Mesenchymal stem cell (in vitro differentiated cells and primary cell): ENCODE data around the gene RAB40C.
A peak's percentile ranks its signal among the peaks of the same experiment; 100 is the strongest.
"Not testable (repeated sequence)": the region's sequence is repeated elsewhere in the genome, so short reads cannot be mapped to it uniquely, and the experiment has no call there.

ENCODE experiments used
- DNase-seq: peaks from one replicate; pipeline ENCODE4 v3.0.0-alpha.2; 2013
- H2AFZ ChIP-seq: one replicate; pipeline ENCODE4 v1.6.1; 2013; ENCODE audit warnings: low read depth, mild to moderate bottlenecking, control low read depth, inconsistent platforms, low read length, moderate library complexity
- H2AK5ac ChIP-seq: 2 replicates; pipeline ENCODE4 v1.6.1; 2013; ENCODE audit warnings: low read length, moderate library complexity, mild to moderate bottlenecking, inconsistent platforms; ENCODE audit not compliant: severe bottlenecking
- H2BK120ac ChIP-seq: one replicate; pipeline ENCODE4 v1.6.1; 2013; ENCODE audit warnings: low read depth, mild to moderate bottlenecking, inconsistent platforms, low read length, moderate library complexity
- H2BK12ac ChIP-seq, 2 experiments: one replicate each; pipeline ENCODE4 v1.6.1; 2013; ENCODE audit warnings: inconsistent platforms in 2 of 2, low read length in 2 of 2, mild to moderate bottlenecking in 2 of 2, moderate library complexity in 2 of 2, control low read depth in 1 of 2
- H2BK15ac ChIP-seq: one replicate; pipeline ENCODE4 v1.6.1; 2013; ENCODE audit warnings: mild to moderate bottlenecking, low read depth, inconsistent platforms; ENCODE audit not compliant: poor library complexity, severe bottlenecking
- H2BK5ac ChIP-seq: 2 replicates; pipeline ENCODE4 v1.6.1; 2013; ENCODE audit warnings: low read depth, mild to moderate bottlenecking, low read length, control low read depth, inconsistent platforms; ENCODE audit not compliant: poor library complexity, severe bottlenecking
- H3K14ac ChIP-seq, 2 experiments: one replicate each; pipeline ENCODE4 v1.6.1; 2013; ENCODE audit warnings: inconsistent platforms in 2 of 2, low read length in 2 of 2, control low read depth in 1 of 2, mild to moderate bottlenecking in 1 of 2, moderate library complexity in 1 of 2
- H3K18ac ChIP-seq, 2 experiments: one replicate each; pipeline ENCODE4 v1.6.1; 2013; ENCODE audit warnings: inconsistent platforms in 2 of 2, low read length in 2 of 2, control low read depth in 1 of 2, low read depth in 1 of 2, mild to moderate bottlenecking in 1 of 2
- H3K23ac ChIP-seq, 2 experiments: one replicate each; pipeline ENCODE4 v1.6.1; 2013; ENCODE audit warnings: inconsistent platforms in 2 of 2, low read length in 2 of 2, mild to moderate bottlenecking in 2 of 2, moderate library complexity in 2 of 2, control low read depth in 1 of 2
- H3K27ac ChIP-seq: 2 replicates; pipeline ENCODE4 v1.5.1; 2013; ENCODE audit warnings: mild to moderate bottlenecking, moderate library complexity, low read length, control low read depth, inconsistent platforms; ENCODE audit not compliant: poor library complexity, severe bottlenecking
- H3K27me3 ChIP-seq, 2 experiments: 2 replicates each; pipeline versions ENCODE4 v1.6.1 to v1.7.0; 2013; ENCODE audit warnings: low read length in 2 of 2, mild to moderate bottlenecking in 2 of 2, moderate library complexity in 2 of 2, control low read depth in 1 of 2, inconsistent platforms in 1 of 2; ENCODE audit not compliant: control insufficient read depth in 1 of 2, insufficient read depth in 1 of 2
- H3K36me3 ChIP-seq, 2 experiments: 2 replicates each; pipeline versions ENCODE4 v1.6.1 to v1.7.0; 2013; ENCODE audit warnings: low read length in 2 of 2, control low read depth in 1 of 2, inconsistent platforms in 1 of 2, low read depth in 1 of 2, mild to moderate bottlenecking in 1 of 2; ENCODE audit not compliant: insufficient read depth in 2 of 2, control insufficient read depth in 1 of 2
- H3K4ac ChIP-seq, 2 experiments: one replicate each; pipeline ENCODE4 v1.6.1; 2013; ENCODE audit warnings: inconsistent platforms in 2 of 2, low read length in 2 of 2, mild to moderate bottlenecking in 2 of 2, moderate library complexity in 2 of 2, control low read depth in 1 of 2, low read depth in 1 of 2
- H3K4me1 ChIP-seq: 2 replicates; pipeline ENCODE4 v1.6.1; 2013; ENCODE audit warnings: low read depth, low read length, control low read depth; ENCODE audit not compliant: control insufficient read depth, insufficient read depth
- H3K4me2 ChIP-seq: 2 replicates; pipeline ENCODE4 v1.6.1; 2013; ENCODE audit warnings: low read length, mild to moderate bottlenecking, inconsistent platforms; ENCODE audit not compliant: poor library complexity, severe bottlenecking
- H3K4me3 ChIP-seq, 2 experiments: 2 replicates each; pipeline versions ENCODE4 v1.5.1 to v1.7.0; 2013; ENCODE audit warnings: low read length in 2 of 2, mild to moderate bottlenecking in 2 of 2, control low read depth in 1 of 2, low read depth in 1 of 2; ENCODE audit not compliant: insufficient read depth in 1 of 2
- H3K79me1 ChIP-seq: replicated peaks from 2 replicates; pipeline ENCODE4 v1.6.1; 2013; ENCODE audit warnings: mild to moderate bottlenecking, control low read depth, low read length, inconsistent platforms; ENCODE audit not compliant: poor library complexity, severe bottlenecking
- H3K9ac ChIP-seq: 2 replicates; pipeline ENCODE4 v1.7.0; 2013; ENCODE audit warnings: mild to moderate bottlenecking, low read length, moderate library complexity
- H3K9me3 ChIP-seq: 2 replicates; pipeline ENCODE4 v1.7.0; 2013; ENCODE audit warnings: mild to moderate bottlenecking, low read length; ENCODE audit not compliant: control insufficient read depth
- H4K8ac ChIP-seq: one replicate; pipeline ENCODE4 v1.6.1; 2013; ENCODE audit warnings: inconsistent platforms, mild to moderate bottlenecking, low read length, moderate library complexity
- H4K91ac ChIP-seq: one replicate; pipeline ENCODE4 v1.6.1; 2013; ENCODE audit warnings: mild to moderate bottlenecking, low read length, inconsistent platforms
- WGBS: methylation state at CpG from one replicate; pipeline ENCODE4 v1.1.7; 2013; ENCODE audit warnings: mixed read lengths; 5-methylcytosine and 5-hydroxymethylcytosine counted together

RAB40C gene

GRCh38 chr16:595094-595528 lies 5.2 kb downstream of the RAB40C start:
- Histone ChIP-seq H3K4me3 (no peak overlapping the region), H2BK120ac (no peak overlapping the region), H3K4ac (no peak overlapping the region), H2BK15ac (no peak overlapping the region), H2BK12ac (no peak overlapping the region), H3K14ac (no peak overlapping the region), H3K4me1 (peaks cover 36% of the 10 kb centered on the region), H2BK5ac (no peak overlapping the region), H3K18ac (no peak overlapping the region), H3K27me3 (no peaks in the 10 kb centered on the region), H4K8ac (no peak overlapping the region), H3K27ac (no peak overlapping the region), H3K4me2 (no peak overlapping the region), H3K36me3 (peaks cover 10 to 40% of the 10 kb centered on the region in 2 experiments), H4K91ac (no peak overlapping the region), H3K23ac (no peak overlapping the region), H3K9ac (no peak overlapping the region), H3K79me1 (peaks cover 46% of the 10 kb centered on the region), H2AFZ (no peak overlapping the region), H3K9me3 (no peaks in the 10 kb centered on the region), H2AK5ac (no peak overlapping the region)
- DNase-seq, result no peak
- WGBS, result 97% methylated on average over 18 of the region's 18 CpGs

- 96% methylated on average over 34 of the region's 34 CpGs for WGBS
Observed at GRCh38 chr16:595942-596735, 6.3 kb downstream of the RAB40C start.

GRCh38 chr16:596736-597060 lies 6.8 kb downstream of the RAB40C start:
- no peak overlapping the region for H4K91ac ChIP-seq
- no peak overlapping the region for H2BK12ac ChIP-seq
- H3K4me3 ChIP-seq, result no peak overlapping the region
- no peak overlapping the region for H2AK5ac ChIP-seq
- no peak overlapping the region for H3K14ac ChIP-seq
- no peak overlapping the region for H3K4me2 ChIP-seq
- peaks cover 43% of the 10 kb centered on the region for H3K79me1 ChIP-seq
- over 99% methylated on average over 12 of the region's 12 CpGs for WGBS
- H3K18ac ChIP-seq, result no peak overlapping the region
- no peak overlapping the region for H3K23ac ChIP-seq
- no peak for DNase-seq
- no peak overlapping the region for H4K8ac ChIP-seq
- H3K27me3 ChIP-seq, result no peaks in the 10 kb centered on the region
- no peak overlapping the region for H2AFZ ChIP-seq
- no peak overlapping the region for H3K9ac ChIP-seq
- peaks cover 28% of the 10 kb centered on the region for H3K4me1 ChIP-seq
- peaks cover 11 to 40% of the 10 kb centered on the region in 2 experiments for H3K36me3 ChIP-seq
- H3K4ac ChIP-seq, result no peak overlapping the region
- no peak overlapping the region for H3K27ac ChIP-seq
- no peak overlapping the region for H2BK120ac ChIP-seq
- H2BK15ac ChIP-seq, result no peak overlapping the region
- H3K9me3 ChIP-seq, result no peaks in the 10 kb centered on the region
- no peak overlapping the region for H2BK5ac ChIP-seq

More at GRCh38 chr16:595942-596735, 6.3 kb downstream of the RAB40C start:
- Histone ChIP-seq H3K27ac (no peak overlapping the region), H3K4me1 (peaks cover 28% of the 10 kb centered on the region), H3K36me3 (peaks cover 11 to 40% of the 10 kb centered on the region in 2 experiments), H3K27me3 (no peaks in the 10 kb centered on the region), H2BK120ac (no peak overlapping the region), H3K23ac (no peak overlapping the region), H2BK12ac (no peak overlapping the region), H2BK5ac (no peak overlapping the region), H3K79me1 (peaks cover 40% of the 10 kb centered on the region), H2AK5ac (no peak overlapping the region), H3K4me3 (no peak overlapping the region), H3K14ac (no peak overlapping the region), H3K18ac (no peak overlapping the region), H3K4ac (no peak overlapping the region), H2AFZ (no peak overlapping the region), H3K4me2 (no peak overlapping the region), H3K9ac (no peak overlapping the region), H2BK15ac (no peak overlapping the region), H4K91ac (peak overlapping the region; percentile 41), H3K9me3 (no peaks in the 10 kb centered on the region), H4K8ac (no peak overlapping the region)
- DNase-seq, result no peak

- H2BK12ac ChIP-seq, H3K4ac ChIP-seq, H3K18ac ChIP-seq, H4K91ac ChIP-seq, H3K4me2 ChIP-seq, H3K27ac ChIP-seq, H2BK5ac ChIP-seq, H2AK5ac ChIP-seq, H4K8ac ChIP-seq, H2AFZ ChIP-seq, H3K23ac ChIP-seq, H3K4me3 ChIP-seq, DNase-seq, H2BK15ac ChIP-seq, H3K14ac ChIP-seq, H3K9ac ChIP-seq, H3K9me3 ChIP-seq, H3K27me3 ChIP-seq, H2BK120ac ChIP-seq: not testable (repeated sequence)
- Histone ChIP-seq H3K36me3 (peaks cover 11 to 35% of the 10 kb centered on the region in 2 experiments), H3K4me1 (peaks cover 18% of the 10 kb centered on the region), H3K79me1 (peaks cover 35% of the 10 kb centered on the region)
- WGBS, result 95% methylated on average over 7 of the region's 7 CpGs
Observed at GRCh38 chr16:597655-598054, 7.8 kb downstream of the RAB40C start.
